NCI-H2029 (cell line): ENCODE data around the gene GLYATL1B.
"Not testable (repeated sequence)": the region's sequence is repeated elsewhere in the genome, so short reads cannot be mapped to it uniquely, and the experiment has no call there.

Source experiments
- DNase-seq: peaks from one replicate; lab custom pipeline; 2025; lab: John Stamatoyannopoulos, UW

The GLYATL1B gene, protein sequence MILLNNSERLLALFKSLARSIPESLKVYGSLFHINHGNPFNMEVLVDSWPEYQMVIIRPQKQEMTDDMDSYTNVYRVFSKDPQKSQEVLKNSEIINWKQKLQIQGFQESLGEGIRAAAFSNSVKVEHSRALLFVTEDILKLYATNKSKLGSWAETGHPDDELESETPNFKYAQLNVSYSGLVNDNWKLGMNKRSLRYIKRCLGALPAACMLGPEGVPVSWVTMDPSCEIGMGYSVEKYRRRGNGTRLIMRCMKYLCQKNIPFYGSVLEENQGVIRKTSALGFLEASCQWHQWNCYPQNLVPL

DNA sequence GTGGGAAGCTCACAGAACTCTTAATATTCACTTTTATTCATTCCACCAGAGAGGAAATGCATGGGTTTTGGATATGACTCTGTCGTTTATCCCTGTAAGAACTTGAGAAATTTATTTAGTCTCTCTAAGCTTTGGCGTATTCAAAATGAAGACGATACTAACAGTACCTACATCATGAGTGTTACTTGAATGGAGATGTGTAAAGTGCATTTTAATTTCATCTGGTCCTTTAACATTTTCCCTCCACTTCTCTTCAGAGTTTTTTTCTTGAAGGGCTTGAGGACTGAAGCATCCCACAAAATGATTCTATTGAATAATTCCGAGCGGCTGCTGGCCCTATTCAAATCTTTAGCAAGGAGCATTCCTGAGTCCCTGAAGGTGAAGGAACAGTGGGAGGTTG is at the start of gene GLYATL1B:
TSS of gene GLYATL1B (plus strand) at position 301 of the 400 bp plus-strand sequence. CDS start at position 301, 0 bp downstream.
- not testable (repeated sequence) for DNase-seq

DNA sequence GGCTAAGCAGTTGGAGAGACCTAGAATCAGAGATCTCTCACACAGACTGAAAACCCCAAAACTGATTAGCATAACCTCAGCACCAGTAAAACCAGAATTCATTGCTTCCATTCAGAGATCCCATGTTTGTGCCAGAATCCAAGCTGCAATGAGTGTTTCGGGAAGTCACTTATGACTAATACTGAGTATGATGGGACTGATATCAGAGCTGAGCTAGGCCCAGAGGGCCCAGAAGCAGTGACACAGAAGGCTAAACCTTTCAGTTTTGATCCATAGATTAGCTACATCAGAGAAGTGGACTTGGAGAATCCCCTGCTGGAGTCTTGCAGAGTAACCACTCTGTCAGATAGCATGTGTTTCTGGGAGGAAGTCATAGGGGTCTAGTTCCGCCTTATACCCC is 49.6 kb upstream of the GLYATL1B start:
- DNase-seq = not testable (repeated sequence)

DNA sequence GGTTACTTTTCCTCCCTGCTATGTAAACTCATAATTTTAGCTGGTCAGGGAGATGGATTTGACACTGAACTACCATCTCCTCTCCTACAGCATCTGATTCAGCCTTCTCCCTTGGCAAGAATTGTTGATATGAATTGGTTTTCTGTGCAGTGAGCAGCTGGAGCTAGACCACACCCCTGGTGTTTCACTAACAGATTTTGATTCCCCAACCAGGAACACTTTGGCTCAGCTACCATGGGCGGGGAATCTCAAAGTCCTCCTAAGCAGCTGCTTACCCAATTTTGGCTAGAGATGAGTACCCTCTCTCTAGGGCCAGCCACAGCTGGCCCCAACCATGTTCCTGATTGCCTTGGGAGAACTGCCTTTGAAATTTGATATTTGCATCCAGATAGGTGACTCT is 48.7 kb upstream of the GLYATL1B start:
- DNase-seq = peak; percentile 45

DNA sequence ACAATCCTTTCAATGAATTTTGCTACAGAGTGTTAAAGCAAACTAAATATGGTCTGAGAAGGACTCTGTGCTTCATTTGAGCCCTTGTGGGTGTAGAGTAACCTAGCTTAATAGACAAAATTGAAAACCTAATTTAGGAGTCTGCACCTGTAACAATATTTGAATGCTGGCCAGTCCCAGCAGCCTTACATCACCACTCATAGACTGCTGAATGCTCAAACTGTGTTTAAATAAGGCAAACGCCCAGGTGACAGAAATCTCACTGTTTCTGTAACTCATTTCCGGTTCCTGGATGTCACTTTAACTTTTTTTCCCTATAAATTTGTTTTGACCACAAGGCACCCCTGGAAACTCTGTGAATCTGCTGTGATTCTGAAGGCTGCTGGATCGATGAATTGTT is 45.5 kb upstream of the GLYATL1B start:
- DNase-seq = peak; percentile 76

DNA sequence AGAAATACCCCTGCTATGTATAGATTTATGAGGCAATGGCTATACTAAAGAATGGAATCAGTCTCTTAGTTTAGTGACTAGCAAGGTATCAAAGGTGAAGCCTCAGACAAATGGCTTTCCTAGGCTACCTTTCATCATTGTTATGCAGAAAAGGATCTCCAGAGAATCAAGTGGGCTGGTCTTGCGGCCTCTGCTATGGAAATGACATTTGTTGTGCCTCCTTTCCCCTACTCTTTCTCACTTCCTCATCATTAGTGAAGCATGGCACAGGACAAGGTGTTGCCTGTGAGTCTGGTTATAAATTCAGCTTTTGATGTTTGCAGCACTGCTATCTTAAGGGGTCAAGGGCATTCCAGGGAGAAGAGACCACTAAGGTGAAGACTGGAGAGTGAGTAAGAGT is 34.7 kb upstream of the GLYATL1B start:
- DNase-seq = not testable (repeated sequence)

DNA sequence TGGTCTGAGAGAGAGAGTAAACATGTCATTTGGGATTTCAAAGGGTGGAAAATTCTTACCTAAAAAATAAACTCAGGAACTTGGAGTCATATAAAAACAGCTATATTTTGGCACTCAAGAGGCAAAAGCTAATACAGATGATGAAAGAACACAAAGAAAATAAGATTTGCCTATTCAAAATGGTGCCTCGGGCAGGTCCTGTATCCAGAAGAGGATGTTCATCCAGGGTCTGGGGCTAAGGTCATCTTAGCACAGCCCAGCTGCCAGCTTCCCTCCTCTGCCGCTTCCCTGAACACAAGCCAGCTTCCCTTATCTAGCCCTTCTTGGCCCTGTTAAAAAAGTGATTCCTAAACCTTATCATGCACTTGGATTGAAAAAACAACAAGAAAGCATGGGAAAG is 33.8 kb upstream of the GLYATL1B start:
- not testable (repeated sequence) for DNase-seq

DNA sequence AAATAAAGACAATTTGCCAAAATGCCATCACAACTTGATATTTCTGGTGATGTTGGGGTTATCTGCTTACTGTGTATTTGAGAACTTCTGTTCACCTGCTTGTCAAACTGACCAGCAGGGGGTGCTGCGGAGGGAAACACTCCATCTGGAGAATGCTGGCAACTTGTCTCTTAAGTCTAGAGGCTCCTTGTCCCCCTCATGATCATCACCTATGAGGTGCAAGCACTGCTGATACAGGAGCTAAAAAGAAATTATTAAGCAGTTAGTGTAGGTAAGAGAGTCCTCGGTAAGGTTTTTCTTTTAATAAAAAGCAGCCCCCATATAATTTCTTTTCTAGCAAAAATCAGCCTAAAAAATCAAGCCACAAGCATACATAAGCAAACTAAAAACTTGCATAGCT is 32.7 kb upstream of the GLYATL1B start:
- DNase-seq = no peak

DNA sequence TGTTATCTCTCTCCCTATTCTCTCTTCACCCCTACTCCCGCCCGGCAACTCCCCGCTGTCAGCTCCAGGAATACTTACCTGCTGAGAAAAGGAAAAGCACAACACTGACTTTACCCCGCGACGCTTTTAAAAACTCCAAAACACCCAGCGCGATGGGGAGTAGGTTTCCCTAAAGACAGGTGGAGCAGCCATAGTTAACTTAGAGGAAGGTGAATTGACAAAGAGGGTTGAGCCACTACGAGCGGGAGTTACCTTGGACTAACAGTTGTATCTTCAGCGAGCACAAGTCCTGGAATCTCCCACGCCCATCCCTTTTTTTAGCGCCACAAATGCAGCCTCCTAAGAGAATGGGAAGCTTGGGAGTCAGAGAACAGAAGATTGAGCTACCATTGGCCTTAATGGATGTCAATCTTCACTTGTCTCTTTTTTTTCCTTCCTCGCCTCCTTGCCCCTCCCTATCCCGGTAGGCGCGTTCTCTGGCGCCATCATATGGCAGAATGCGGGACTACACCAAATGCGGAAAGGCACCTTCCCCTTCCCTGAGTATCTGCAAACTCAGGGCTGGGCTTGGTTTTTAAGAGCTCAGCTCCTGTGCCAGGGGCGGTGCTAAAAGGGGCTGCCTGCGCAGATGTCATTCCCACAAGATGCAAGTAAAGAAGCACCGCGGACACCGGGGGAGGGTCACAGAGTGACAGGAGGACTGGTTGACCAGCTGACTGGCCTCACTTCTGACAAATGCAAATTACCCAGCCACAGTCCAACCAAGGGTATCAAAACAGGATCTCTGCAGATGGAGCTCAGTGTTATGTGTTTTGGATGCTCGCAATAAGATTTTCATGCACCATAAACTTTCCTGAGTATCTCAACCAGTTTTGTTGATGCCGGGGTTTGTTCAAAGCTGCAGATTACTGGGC is 27.7 kb upstream of the GLYATL1B start:
- peak; percentile 89 for DNase-seq

DNA sequence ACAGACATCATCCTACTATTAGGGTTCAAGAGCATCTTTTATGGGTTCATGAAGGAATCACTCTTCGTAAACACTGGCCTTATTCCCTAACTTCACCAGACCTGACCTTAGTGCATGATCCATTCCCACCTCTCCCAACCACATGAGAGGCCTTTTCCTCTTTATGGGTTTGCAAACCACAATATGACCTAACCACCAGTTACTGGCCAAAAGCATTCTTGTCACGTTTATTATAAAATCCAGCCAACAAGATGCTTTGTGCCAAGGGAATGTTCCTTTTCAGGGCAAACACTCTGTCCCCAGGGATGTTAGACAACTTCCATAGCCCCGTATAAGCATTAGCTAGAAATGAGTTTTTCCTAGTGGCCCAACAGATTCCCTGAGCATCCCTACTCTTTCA is 26.0 kb upstream of the GLYATL1B start:
- not testable (repeated sequence) for DNase-seq

DNA sequence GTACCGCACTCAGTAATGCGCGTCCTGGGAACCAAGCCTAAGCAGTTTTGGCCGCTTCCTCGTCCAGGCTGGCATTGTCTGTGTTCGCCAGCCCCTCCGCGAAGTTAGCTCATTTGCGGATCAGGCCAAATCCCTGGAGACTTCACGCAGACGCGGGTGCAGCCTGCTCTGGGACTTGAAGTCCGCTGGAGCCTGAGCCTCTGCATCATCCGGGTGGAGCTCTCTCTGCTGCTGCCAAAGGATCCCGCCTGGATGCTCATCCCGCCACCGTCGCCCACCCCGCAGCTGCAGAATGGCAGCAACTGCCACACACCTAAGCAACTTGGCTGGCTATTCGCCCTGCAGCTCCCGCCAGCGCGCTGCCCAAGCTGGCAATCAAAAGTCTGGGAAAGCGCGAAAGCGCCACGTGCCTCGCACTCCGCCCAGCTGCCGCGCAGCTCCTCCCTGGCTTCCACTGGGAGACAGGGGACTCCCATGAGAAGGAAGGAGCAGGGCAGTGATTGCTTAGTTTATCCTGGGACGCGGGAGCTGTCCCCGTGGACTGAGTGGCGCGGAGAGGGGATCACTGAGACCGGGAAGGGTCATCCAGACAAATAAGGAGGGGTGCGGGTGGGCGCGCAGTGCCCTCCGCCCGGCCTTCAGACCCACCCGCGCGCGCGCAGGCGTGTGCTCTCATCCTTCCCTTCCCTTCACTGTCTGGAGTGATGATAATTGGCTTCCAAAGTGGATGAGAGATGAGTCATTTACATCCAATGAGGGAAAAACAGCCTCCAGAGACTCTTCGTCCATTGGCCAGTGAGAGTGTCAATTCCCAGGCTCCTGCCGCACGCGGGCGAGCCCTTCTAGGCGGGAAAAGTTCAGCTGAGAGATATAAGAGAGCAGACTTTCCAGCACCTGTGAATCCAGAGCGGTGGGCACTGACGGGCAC is 23.2 kb upstream of the GLYATL1B start:
- DNase-seq = no peak

DNA sequence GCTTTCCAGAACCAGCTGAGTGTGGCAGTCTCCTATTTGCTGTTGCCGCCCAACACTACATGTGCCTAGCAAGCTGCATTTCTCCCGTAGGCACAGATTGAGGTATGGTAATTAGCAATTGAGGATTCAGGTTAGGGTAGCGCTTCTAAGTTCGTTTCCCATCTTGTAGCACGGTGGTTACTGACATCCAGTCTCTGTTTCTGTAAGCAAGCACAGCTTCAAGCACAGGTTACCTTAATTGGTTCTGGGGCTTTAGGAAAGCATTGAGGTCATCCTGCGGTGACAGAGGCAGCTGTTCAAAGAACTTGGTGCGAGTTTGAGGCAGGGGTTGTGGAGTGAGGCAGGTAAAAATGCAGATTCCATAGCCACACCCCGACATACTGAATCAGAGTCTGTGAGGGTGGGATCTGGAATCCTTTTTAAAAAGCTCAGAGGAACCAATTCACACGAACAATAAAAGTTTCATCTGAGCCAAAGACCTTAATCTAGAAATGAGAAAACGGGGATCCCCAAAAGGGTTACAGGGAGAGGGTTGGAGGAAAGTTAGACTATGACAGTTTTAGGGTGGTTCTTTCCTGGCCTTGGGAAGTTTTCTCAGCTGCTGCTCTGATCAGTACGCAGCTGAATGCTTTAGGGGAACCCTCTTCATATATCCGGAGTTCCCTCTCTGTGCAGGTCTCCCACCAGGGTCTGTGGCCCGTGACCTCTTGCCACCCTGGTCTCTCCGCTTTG is 21.9 kb upstream of the GLYATL1B start:
- DNase-seq = not testable (repeated sequence)

DNA sequence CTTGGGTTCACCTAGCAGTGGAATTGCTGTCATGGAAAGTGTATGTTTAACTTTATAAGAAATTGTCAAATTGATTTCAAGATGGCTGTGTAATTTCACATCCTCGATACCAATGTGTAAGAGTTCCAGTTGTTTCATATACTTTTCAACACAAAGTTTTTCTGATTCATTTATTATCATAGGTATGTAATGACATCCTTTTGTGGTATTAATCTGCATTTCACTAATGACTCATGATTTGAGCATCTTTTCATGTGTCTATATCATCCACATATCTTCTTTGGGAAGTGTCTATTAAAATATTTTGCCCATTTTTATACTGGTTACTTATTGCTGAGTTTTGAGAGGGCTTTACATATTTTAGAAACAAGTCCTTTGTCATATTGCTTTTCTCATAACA is 17.0 kb upstream of the GLYATL1B start:
- DNase-seq = no peak

DNA sequence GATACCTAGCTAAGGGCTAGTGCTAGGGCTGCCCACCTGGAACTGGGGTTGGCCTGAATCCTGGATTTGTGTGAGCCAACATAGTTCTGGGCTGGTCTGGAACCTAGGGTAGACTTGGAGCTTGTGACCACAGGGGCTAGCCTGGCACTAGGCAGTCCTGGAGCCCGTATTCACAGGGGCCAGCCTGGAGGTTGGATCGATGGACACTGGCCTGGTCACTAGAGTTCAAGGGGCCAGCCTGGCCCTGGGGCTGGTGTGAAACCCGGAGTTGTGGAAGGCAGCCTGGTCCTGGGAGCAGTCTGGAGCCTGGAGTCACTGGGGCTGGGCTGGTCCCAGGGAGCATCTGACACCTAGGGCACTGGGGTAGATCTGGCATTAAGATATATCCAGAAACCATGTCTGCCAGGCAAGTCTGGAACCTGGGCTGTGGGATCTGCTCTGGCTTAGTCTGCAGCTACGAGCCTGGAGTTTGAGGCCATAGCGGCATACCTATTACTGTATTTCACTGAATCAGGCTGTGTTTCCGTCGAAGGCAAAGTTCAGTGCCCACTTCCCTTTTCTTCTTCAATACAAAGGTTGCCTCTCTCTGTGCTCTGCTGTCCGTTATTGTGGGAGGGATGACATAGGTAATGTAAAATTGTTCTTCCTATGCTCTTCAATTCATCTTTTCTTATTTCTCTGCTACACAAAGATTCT is 9.1 kb upstream of the GLYATL1B start:
- no peak for DNase-seq

DNA sequence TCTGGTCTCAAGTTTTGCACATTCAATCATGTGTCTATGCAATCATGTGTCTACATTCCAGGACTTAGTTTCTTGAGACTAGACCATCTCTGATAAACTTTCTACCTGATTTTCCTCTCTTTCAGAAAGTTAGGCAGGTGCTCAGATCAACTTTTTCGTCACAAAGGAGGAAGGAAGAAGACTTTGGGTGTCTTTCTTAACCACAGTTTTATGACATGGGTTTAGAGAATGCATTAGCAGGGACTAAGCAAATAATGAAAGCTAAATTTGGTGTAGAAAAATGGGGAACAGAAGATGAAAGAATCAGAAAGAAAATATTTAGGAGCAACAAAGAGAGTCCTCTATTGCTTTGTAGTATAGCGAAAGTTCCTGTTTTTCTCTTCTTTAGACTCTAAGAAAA is 7.7 kb upstream of the GLYATL1B start:
- no peak for DNase-seq

DNA sequence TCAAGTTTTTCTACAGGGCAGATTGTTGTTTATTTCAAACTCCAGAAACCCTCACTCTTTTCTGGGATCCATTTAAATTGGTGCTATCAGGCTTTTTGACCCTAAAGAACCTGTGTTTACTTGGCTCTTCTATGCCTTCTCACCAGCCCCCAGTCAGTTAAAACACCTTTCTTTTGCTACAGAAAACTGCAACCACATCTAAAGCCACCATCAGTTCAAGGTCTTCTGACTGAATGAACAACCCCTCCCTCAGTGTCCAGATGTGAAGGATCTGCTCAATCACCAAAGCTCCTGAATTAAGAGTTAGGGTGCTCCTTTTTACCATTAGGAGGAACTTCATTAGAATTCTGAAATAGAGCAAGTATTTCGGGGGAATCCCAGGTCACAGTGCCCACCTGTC is 7.0 kb upstream of the GLYATL1B start:
- DNase-seq = no peak

DNA sequence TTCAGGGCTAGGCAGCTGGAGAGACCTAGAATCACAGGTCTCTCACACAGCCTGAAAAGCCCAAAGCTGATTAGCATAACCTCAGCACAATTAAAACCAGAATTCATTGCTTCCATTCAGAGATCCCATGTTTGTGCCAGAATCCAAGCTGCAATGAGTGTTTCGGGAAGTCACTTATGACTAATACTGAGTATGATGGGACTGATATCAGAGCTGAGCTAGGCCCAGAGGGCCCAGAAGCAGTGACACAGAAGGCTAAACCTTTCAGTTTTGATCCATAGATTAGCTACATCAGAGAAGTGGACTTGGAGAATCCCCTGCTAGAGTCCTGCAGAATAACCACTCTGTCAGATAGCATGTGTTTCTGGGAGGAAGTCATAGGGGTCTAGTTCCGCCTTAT is 5.7 kb upstream of the GLYATL1B start:
- DNase-seq = not testable (repeated sequence)

DNA sequence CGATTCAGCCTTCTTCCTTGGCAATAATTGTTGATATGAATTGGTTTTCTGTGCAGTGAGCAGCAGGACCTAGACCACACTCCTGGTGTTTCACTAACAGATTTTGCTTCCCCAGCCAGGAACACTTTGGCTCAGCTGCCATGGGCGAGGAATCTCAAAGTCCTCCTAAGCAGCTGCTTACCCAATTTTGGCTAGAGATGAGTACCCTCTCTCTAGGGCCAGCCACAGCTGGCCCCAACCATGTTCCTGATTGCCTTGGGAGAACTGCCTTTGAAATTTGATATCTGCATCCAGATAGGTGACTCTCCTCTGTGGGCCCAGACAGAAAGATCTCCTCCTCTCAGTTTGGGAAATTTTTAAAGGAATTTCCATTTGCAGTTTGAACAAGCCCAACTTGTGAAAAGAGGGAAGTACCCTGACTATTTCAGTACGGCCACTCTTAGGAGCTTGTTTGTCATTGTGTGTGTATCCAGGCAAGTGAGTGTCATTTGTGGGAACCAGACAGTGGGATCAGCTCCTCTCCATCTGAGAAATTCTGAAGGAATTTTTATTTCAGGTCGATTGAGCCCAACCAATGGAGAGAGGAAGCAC is 4.6 kb upstream of the GLYATL1B start:
- DNase-seq = not testable (repeated sequence)

DNA sequence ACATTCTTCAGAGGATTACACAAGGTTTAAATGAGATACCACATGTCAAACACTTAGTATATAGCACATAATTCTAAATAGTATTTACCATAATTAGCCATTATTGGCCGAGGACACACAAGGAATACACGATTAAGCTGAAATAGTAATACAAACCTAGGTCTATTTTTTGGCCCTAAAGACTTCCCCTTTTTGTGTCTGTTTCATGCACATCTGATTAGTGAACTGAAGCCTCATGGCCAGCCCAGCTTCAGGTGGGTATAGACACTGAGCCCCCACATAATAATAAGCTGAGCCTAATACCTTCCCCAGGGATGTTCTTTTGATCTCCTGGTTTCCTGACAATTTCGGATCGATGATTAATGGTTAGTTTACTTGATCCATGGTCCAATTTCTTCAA is 2.1 kb downstream of the GLYATL1B start:
- DNase-seq = no peak

DNA sequence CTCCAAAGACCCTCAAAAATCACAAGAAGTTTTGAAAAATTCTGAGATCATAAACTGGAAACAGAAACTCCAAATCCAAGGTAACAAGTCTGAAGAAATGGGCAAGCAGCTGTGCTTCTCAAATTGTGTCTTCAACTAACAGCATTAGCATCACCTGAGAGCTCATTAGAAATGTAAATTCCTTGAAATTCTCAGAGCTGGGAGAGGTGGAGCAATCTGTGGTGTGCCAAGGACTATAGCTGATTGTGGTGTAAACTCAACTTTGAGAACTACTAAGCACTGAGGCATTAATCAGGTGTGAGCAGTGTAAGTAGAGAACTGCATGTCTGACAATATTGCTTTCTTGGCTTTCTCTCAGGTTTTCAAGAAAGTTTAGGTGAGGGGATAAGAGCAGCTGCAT is 7.5 kb downstream of the GLYATL1B start:
- DNase-seq = not testable (repeated sequence)

DNA sequence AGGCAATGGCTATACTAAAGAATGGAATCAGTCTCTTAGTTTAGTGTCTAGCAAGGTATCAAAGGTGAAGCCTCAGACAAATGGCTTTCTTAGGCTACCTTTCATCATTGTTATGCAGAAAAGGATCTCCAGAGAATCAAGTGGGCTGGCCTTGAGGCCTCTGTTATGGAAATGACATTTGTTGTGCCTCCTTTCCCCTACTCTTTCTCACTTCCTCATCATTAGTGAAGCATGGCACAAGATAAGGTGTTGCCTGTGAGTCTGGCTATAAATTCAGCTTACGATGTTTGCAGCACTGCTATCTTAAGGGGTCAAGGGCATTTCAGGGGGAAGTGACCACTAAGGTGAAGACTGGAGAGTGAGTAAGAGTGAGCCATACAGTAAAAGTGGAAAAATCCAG is 9.1 kb downstream of the GLYATL1B start:
- not testable (repeated sequence) for DNase-seq
